ENCODE results near the gene SWT1.
"Not testable (repeated sequence)": the region's sequence is repeated elsewhere in the genome, so short reads cannot be mapped to it uniquely, and the experiment has no call there.

The SWT1 gene

DNA sequence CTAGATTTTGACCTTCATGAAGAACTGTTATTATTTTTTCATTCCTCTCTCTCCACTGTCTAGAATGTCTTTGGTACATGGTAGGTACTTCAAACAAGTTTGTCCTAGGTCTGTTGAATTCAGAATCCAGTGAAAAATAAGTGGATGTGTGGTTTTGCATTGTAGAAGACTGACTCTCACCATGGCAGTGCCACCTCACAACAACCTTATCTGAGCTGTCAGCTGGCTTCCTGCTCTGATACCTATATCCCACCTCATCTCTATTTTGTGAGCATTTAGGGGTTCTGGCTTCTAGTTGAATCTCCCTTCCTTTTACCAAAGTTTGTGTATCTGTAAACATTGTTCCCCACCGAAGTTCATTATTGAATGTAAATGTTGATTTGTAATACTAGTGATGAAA is 9.1 kb downstream of the SWT1 start:
- no peak for DNase-seq (ENCODE audit: low read depth)

DNA sequence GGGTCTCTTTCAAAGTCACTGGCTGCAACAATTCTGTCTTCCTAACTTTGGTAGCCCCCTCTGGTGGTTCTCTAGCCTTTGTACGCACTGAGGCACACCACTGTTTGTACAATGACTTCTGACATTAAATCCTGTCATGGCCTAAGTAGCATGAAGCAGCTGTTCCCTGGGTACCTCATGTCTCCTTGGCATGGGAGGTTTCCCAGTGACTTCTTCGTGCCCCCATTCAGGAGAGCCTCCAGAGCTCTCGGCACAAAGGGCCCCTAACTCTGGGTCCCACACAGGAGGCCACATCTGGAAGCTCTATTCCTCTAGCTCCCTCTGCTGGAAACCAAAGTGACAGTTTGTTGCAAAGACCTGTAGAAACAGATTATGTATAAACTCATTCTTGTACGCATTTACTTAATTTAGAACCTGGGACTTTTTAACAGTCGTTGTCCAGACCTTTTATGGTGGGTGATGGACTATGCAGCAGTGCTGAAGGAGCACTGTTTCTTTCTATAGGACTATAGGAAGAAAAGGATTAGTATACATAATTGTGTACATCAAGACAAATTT is 13.4 kb downstream of the SWT1 start:
- peak; percentile 6 for DNase-seq (ENCODE audit: low read depth)

DNA sequence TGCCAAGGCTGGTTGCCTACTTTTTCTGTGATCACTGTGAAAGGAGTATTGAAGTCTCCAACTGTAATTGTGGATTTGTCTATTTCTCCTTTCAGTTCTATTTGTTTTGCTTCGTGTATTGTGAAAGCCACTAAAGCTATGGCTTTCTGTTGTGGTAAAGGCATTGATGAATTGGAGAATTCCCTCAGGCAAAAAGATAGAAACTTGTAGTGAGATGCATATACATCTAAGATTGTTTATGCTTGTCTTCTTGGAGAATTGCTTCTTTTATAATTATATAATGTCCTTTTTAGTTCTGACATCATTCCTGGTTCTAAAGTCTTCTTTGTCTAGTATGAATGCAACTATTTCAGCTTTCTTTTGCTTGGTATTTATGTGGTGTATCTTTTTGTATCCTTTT is 36.8 kb downstream of the SWT1 start:
- DNase-seq (ENCODE audit: low read depth): no peak

DNA sequence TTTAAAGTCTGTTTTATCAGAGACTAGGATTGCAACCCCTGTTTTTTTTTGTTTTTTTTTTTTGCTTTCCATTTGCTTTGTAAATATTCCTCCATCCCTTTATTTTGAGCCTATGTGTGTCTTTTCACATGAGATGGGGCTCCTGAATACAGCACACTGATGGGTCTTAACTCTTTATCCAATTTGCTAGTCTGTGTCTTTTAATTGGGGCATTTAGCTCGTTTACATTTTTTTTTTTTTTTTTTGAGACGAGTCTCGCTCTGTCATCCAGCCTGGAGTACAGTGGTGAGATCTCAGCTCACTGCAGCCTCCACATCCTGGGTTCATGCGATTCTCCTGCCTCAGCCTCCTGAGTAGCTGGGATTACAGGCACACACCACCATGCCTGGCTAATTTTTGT is 41.7 kb downstream of the SWT1 start:
- not testable (repeated sequence) for DNase-seq (ENCODE audit: low read depth)

DNA sequence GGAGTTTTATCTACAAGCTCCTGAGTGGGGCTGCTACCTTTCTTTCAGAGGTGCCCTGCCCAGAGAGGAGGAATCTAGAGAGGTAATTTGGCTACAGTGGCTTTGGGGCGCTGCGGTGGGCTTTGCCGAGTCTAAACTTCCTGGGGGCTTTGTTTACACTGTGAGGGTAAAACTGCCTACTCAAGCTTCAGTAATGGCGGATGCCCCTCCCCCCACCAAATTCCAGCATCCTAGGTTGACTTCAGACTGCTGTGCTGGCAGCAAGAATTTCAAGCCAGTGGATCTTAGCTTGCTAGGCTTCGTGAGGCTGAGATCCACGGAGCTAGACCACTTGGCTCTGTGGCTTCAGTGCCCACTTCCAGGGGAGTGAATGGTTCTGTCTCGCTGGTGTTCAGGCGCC is 43.9 kb downstream of the SWT1 start:
- DNase-seq (ENCODE audit: low read depth): no peak

DNA sequence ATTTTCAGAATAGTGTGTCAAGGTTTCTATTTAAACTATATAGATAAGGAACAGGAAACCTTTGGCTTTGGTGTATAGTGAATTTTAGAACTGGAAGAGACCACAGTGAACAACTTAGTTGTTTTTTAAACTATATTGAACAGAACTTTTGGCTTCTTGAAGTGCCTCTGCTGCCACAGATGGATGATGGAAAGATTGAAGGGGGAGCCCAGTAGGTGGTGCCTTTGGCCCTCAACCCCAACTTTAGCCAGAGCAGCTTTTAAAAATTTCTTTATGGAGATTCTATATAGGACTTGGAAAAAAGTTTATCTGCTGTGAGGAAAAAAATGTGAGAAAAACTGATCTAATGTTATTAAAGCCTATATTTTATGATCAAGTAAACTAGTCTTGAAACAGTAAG is 50.2 kb downstream of the SWT1 start:
- no peak for DNase-seq (ENCODE audit: low read depth)

DNA sequence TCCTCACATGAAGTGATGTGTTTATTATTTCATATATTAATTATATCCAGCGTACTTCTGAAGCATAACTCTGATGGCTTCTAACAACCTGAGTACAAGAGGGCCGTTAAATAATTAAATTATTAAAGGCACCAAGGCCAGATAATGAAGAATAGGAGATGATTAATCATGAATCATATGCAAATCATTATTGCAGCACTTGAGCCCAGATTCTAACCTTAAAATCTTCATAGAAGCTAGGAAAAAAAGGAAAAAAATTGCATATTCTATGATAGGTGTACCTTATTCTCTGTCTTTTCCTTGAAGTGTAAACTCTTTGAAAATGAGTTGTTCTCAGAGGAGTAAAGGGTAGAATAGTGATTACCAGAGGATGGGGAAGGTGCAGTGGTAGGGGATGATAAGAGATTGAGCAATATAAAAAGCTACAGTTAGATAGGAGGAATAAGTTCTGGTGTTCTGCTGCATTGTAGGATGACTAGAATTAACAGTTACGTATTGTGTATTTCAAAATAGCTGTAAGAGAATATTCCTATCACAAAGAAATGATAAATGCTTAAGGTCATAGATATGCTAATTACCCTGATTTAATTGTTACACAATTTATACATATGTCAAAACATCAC is 51.1 kb downstream of the SWT1 start:
- DNase-seq (ENCODE audit: low read depth): no peak

DNA sequence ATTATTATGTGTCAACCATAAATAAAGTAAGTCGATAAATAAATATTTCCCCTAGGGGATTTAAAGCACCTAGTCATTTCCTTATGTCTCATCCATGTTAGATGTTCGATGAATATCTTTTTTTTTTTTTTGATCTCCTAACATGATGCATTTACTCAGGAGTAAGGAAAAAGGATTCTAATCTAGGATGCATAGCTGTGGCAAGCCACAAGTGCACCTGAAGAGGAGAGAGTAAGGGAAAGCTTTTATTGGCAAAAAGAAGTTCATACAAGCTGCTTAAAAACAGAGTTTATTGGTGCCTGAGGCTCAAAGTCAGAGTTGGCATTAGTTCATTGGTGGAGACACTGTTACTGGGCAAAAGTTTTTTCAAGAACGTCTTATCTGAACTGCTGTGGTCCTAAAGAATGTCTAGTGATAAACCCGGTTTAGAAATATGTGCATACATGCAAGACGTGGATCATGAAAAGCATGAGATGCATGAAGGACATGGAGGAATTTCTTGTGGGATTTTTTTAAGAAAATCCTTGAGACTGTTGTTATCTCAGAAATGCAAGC is 51.7 kb downstream of the SWT1 start:
- DNase-seq (ENCODE audit: low read depth): no peak

DNA sequence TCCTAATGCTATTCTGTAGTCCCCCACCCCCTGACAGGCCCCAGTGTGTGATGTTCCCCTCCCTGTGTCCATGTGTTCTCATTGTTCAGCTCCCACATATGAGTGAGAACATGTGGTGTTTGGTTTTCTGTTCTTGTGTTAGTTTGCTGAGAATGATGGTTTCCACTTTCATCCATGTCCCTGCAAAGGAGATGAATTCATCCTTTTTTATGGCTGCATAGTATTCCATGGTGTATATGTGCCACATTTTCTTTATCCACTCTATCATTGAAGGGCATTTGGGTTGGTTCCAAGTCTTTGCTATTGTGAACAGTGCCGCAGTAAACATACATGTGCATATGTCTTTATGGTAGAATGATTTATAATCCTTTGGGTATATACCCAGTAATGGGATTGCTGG is 52.4 kb downstream of the SWT1 start:
- DNase-seq (ENCODE audit: low read depth): not testable (repeated sequence)

DNA sequence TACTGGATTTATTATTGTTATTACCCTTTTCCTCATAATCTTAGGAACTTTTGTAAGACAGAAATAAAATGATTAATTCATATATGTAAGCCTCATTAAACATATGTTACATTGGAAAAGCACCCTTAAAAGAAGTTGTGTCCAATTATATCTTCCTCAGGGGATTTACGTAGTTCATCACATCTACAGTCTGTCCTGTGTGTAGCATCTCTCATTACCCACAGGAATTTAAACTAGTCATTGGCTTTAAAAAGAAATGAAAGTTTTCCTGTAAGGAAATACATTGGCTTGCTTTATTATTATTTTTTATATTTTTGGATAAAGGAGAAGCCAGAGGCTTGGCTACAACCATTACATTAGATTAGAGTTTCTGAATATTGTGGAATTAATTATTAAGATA is 56.1 kb downstream of the SWT1 start:
- DNase-seq (ENCODE audit: low read depth): no peak

DNA sequence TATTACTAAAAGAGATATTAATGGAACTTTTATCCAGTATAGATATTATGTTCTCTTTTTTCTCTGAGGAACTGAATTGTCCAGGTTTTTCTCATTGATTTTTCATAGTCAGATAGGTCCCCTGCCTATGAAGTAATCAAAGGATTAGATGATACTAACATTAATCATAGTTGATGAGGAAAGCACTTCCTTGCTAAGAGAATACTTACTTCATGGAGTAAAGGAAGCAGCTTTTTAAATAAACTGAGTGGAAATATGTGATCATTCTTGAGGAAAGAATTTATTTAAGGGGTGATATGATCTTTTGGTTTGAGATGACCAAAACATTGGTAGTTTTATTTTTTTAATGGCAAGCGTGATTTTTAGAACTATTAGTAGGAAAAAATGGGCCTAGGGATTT is 58.9 kb downstream of the SWT1 start:
- no peak for DNase-seq (ENCODE audit: low read depth)

DNA sequence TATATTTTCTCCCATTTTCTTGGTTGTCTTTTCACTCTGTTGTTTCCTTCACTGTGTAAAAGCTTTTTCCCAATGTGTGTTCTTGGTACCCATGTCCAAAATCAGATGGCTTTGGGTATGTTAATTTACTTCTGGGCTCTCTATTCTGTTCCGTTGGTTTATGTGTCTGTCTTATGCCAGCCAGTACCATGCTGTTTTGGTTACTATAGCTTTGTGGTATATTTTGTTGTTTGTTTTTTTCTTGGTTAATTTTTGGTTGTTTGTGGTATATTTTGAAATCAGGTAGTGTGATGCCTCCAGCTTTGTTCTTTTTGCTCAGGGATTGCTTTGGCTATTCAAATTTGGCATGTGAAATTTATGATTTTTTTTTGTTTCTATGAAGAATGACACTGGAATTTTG is 67.2 kb downstream of the SWT1 start:
- no peak for DNase-seq (ENCODE audit: low read depth)

DNA sequence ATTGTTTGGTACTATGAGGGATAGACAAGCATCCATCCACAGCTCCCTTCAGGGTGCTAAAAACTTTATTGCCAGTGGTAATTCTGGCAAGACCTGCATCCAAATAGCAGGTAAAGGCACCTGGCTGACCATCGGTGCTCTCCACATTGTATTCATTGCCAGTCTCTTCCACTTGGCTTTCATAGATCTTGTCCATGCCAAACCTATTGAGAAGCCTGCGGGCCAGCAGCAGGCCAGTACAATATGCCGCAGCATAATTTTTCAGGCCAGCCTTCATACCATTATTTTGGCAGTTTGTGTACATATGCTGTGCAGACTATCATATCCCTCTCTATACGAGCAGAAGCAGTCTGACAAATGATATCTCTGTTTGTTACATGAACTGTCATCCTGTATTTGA is 70.2 kb downstream of the SWT1 start:
- no peak for DNase-seq (ENCODE audit: low read depth)

DNA sequence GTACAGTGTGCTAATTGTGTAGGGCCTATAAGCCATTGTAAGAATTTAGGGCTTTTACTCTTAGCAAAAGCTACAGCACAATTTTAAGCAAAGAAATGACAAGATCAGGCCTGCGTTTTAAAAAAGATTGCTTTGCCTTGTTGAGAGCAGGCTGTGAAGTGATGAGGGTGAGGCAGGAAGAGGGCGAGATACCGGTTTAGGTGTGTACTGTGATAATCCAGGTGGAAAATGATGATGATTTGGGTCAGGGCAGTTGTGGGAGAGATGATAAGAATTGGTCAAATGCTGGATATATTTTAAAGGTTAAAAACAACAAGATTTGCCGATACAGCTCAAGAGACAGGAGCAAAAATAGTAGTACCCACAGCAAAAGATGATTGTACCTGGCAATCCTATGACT is 72.0 kb downstream of the SWT1 start:
- no peak for DNase-seq (ENCODE audit: low read depth)

DNA sequence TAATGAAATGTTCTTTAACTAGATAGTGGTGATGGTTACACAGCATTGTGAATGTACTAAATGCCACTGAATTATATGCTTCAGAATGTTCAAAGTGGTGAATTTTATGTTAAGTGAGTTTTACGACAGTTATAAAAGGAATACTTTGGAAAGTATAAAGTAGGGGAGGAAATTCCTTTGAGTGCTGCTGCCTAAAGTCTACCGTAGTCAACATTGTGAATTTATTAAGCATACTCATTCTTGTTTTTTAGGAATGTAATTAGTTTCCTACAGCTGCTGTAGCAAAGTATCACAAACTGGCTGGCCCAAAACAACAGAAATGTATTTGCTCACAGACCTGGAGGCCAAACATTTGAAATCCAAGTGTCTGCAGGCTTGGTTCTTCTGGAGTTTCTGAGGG is 73.0 kb downstream of the SWT1 start:
- no peak for DNase-seq (ENCODE audit: low read depth)

DNA sequence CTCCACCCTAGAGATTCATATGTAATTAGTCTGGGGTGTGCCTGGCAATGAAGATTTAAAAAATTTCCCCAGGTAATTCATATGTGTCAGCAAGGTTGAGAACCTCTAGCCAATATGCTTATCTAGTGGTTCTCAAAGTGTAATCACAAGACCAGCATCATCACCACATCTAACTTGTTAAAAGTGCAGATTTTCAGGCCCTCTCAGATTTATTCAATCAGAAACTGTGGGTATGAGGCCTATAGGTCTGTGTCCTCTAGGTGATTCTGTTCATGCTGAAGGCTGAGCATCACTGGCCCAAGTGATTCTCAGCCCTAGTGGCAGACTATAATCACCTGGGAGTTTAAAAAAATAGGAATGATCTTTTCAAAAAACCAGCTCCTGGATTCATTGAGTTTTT is 75.9 kb downstream of the SWT1 start:
- no peak for DNase-seq (ENCODE audit: low read depth)

DNA sequence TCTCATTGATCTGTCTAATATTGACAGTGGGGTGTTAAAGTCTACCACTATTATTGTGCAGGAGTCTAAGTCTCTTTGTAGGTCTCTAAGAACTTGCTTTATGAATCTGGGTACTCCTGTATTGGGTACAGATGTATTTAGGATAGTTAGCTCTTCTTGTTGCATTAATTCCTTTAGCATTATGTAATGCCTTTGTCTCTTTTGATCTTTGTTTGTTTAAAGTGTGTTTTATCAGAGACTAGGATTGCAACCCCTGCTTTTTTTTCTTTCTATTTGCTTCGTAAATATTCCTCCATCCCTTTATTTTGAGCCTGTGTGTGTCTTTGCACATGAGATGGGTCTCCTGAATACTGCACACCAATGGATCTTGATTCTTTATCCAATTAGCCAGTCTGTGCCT is 77.2 kb downstream of the SWT1 start:
- not testable (repeated sequence) for DNase-seq (ENCODE audit: low read depth)

DNA sequence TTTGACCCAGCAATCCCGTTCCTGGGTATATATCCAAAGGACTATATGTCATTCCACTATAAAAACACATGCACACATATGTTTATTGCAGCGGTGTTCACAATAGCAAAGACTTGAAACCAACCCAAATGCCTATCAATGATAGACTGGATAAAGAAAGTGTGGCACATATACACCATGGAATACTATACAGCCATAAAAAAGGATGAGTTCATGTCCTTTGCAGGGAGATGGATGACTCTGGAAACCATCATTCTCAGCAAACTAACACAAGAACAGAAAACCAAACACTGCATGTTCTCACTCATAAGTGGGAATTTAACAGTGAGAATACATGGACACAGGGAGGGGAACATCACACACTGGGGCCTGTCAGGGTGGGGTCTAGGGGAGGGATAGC is 80.2 kb downstream of the SWT1 start:
- not testable (repeated sequence) for DNase-seq (ENCODE audit: low read depth)

DNA sequence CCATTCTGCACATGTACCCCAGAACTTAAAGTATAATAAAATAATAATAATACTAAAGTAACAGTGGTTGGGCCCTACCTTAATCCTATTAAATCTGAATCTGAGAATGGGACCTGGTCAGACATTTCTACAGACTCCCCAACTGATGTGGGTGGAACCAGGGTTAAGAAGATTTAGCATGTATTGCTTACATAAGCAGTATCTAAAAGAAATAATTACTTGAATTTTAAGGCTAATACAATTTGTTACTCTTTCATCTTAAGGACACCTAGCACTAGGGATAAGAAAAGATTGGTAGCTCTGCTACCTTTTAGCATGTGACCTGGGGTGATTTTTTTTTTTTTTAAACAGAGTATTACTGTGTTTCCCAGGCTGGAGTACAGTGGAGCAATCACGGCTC is 80.7 kb downstream of the SWT1 start:
- DNase-seq (ENCODE audit: low read depth): no peak

DNA sequence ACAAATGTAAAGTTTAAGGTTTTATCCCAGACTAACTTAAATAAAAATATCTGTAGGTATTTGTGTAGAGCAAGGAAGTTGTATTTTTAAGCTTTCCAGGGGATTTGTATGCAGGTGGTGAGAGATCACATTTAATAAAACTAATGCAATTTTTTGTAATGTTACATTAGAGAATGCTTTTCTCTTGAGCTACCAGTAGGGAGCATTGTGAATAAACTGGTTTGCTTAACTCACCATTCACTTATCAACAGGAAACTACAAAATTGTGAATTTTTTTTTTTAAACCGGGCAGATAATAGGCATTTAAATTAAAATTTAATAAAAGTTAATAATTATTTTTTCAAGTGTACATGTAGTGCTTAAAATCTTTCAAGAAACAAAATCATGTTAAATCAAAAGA is 81.5 kb downstream of the SWT1 start:
- DNase-seq (ENCODE audit: low read depth): no peak

DNA sequence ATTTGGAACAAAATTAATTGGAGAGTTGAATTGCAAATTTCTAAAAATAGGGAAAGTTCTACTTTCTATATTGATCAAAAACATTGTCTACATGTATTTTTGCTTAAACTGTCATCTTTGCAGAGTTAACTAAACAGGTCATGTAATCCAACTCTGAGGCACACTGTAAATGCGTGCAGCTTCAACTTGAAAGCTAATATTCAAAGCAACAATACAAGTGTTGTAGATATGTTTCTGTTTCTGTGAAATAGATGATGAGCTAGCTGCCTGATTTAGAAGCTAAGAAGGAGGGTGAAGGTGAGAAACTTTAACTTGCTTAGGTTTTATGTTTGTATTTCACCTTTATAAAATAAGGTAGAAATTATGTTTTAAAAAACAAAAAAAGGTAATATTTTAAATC is 82.9 kb downstream of the SWT1 start:
- no peak for DNase-seq (ENCODE audit: low read depth)

DNA sequence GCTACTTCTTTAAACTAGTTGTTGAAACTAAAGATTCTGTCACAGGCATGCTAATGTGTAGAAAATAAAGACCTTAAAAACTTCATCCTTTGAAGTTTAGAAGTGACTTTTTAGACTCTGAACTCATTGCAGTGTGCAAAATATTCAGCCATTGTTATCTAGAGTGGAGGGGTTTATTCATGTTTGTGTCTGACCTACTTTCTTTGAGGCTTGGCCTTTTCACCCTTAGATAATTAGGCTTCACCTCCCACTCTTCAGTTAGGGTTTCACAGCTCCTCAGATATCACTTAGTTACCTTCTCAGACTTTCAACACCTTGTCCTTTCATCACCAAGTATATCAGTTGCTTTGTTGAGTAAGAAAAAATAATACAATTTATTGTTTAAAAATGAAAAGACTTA is 84.2 kb downstream of the SWT1 start:
- no peak for DNase-seq (ENCODE audit: low read depth)

DNA sequence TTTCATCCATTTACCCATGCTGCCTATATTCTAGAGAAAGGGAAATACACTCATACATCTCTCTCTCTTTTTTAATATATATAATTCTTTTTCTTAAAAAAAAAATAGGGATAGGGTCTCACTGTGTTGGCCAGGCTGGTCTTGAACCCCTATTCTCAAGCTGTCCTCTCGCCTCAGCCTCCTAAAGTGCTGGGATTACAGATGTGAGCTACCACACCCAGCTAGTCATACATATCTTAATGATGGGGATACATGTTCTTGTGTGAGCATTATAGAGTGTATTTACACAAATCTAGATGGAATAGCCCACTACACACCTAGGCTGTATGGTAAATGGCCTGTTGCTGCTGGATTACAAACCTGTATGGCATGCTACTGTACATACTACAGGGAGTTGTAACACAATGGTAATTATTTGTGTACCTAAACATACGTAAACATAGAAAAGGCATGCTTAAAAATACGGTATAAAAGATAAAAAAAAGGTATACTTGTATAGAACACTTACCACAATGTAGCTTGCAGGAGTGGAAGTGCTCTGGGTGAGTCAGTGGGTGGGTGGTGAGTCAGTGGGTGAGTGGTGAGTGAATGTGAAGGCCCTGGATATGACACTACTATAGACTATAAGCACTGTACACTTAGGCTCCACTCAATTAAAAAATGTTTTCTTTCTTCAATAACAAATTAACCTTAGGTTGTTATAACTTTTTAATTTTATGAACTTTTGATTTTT is 87.2 kb downstream of the SWT1 start:
- DNase-seq (ENCODE audit: low read depth): peak; percentile 9

DNA sequence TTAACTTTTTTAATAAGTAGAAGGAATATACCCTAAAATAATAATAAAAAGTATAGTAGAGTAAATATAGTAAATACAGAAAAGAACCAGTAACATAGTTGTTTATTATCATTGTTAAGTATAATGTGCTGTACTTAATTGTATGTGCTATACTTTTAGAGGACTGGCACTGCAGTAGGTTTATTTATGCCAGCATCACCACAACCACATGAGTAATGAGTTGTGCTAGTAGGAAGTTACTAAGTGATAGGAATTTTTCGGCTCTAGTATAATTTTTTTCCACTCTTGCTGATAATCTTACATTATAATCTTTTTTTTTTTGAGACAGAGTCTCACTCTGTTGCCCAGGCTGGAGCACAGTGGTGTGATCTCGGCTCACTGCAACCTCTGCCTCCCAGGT is 88.5 kb downstream of the SWT1 start:
- no peak for DNase-seq (ENCODE audit: low read depth)

All from activated T-cell treated with anti-CD3 and anti-CD28 coated beads for 1 hour (primary cell).